ENCODE measurements around the gene ARHGEF12. TPM values are rescaled to one million over a fixed set of nuclear protein-coding genes. Genes with fewer than 3 reads are reported as not detected.
A peak's percentile ranks its signal among the peaks of the same experiment; 100 is the strongest.

Gene ARHGEF12
- total RNA-seq, 1 donor from 2014 or later, result 92.5 TPM

- DNase-seq (no peak), ATAC-seq (no peak)
- intact Hi-C loops (cut with micrococcal nuclease), result loop anchor here (10.0 kb wide), 1 partner anchor 51 kb away; no protein-coding TSS in a partner anchor
Measured at GRCh38 chr11:120395778-120396177, 59.6 kb downstream of the ARHGEF12 start.

- no peak for ATAC-seq
- no peak for DNase-seq
- intact Hi-C loops (cut with micrococcal nuclease), result loop anchor here (10.0 kb wide), 1 partner anchor 53 kb away; no protein-coding TSS in a partner anchor
Measured at GRCh38 chr11:120398132-120398531, 61.9 kb downstream of the ARHGEF12 start.

GRCh38 chr11:120399307-120399706 lies 63.1 kb downstream of the ARHGEF12 start:
- no peak for DNase-seq
- no peak for ATAC-seq
- intact Hi-C loops (cut with micrococcal nuclease), result loop anchor here (10.0 kb wide), 1 partner anchor 55 kb away; no protein-coding TSS in a partner anchor

GRCh38 chr11:120400564-120401364 lies 64.6 kb downstream of the ARHGEF12 start:
- intact Hi-C loops (cut with micrococcal nuclease), result no loop called here
- DNase-seq (no peak), ATAC-seq (peak; percentile 79)

- DNase-seq, result no peak
- ATAC-seq, result no peak
- intact Hi-C loops (cut with micrococcal nuclease), result no loop called here
Measured at GRCh38 chr11:120401506-120401905, 65.3 kb downstream of the ARHGEF12 start.

GRCh38 chr11:120403966-120404365 lies 67.8 kb downstream of the ARHGEF12 start:
- DNase-seq (no peak), ATAC-seq (no peak)
- intact Hi-C loops (cut with micrococcal nuclease), result no loop called here

GRCh38 chr11:120404495-120404894 lies 68.3 kb downstream of the ARHGEF12 start:
- intact Hi-C loops (cut with micrococcal nuclease), result no loop called here
- ATAC-seq (no peak), DNase-seq (no peak)

- no peak for ATAC-seq
- intact Hi-C loops (cut with micrococcal nuclease), result no loop called here
Measured at GRCh38 chr11:120409655-120410054, 73.4 kb downstream of the ARHGEF12 start.

GRCh38 chr11:120410622-120411380 lies 74.6 kb downstream of the ARHGEF12 start:
- DNase-seq (no peak), ATAC-seq (no peak)
- intact Hi-C loops (cut with micrococcal nuclease), result no loop called here

More at GRCh38 chr11:120409655-120410054, 73.4 kb downstream of the ARHGEF12 start:
- DNase-seq, result no peak

- intact Hi-C loops (cut with micrococcal nuclease), result no loop called here
- no peak for ATAC-seq
- no peak for DNase-seq
Measured at GRCh38 chr11:120413480-120413879, 77.3 kb downstream of the ARHGEF12 start.

GRCh38 chr11:120420572-120420971 lies 84.4 kb downstream of the ARHGEF12 start:
- no peak for ATAC-seq

GRCh38 chr11:120424185-120424969 lies 88.2 kb downstream of the ARHGEF12 start:
- no peak for DNase-seq
- intact Hi-C loops (cut with micrococcal nuclease), result no loop called here
- ATAC-seq, result no peak

More at GRCh38 chr11:120420572-120420971, 84.4 kb downstream of the ARHGEF12 start:
- no peak for DNase-seq
- intact Hi-C loops (cut with micrococcal nuclease), result no loop called here

- DNase-seq (no peak), ATAC-seq (no peak)
- intact Hi-C loops (cut with micrococcal nuclease), result no loop called here
Measured at GRCh38 chr11:120424970-120425332, 88.7 kb downstream of the ARHGEF12 start.

- DNase-seq, result no peak
- ATAC-seq, result no peak
- intact Hi-C loops (cut with micrococcal nuclease), result no loop called here
Measured at GRCh38 chr11:120425527-120425926, 89.3 kb downstream of the ARHGEF12 start.

- intact Hi-C loops (cut with micrococcal nuclease), result loop anchor here (5.0 to 10.0 kb wide), 2 partner anchors 55 to 93 kb away; partner anchors contain the start of gene ARHGEF12
- ATAC-seq (no peak), DNase-seq (no peak)
Measured at GRCh38 chr11:120430146-120430545, 93.9 kb downstream of the ARHGEF12 start.

GRCh38 chr11:120431633-120432032 lies 95.4 kb downstream of the ARHGEF12 start:
- intact Hi-C loops (cut with micrococcal nuclease), result loop anchor here (5.0 to 10.0 kb wide), 2 partner anchors 53 to 94 kb away; partner anchors contain the start of gene ARHGEF12
- peak; percentile 66 for ATAC-seq
- DNase-seq, result no peak

GRCh38 chr11:120432056-120433018 lies 96.1 kb downstream of the ARHGEF12 start:
- no peak for DNase-seq
- ATAC-seq, result peak; percentile 95
- intact Hi-C loops (cut with micrococcal nuclease), result loop anchor here (5.0 to 10.0 kb wide), 2 partner anchors 52 to 95 kb away; partner anchors contain the start of gene ARHGEF12

GRCh38 chr11:120441592-120441991 lies 105.4 kb downstream of the ARHGEF12 start:
- DNase-seq, result no peak
- ATAC-seq, result no peak
- intact Hi-C loops (cut with micrococcal nuclease), result no loop called here

Measured in left ventricle myocardium superior (tissue), 1 donor.